Stimulated activated CD8-positive, alpha-beta memory T cell treated with anti-CD3 and anti-CD28 coated beads, Interleukin-15, amount 100 ng/mL, for 24 hours (primary cell): ENCODE results near the gene EMID1.

Experiments used
- DNase-seq: peaks from one replicate; pipeline ENCODE4 v3.0.0-alpha.2; 2020; ENCODE audit warnings: low read depth

The EMID1 gene

GRCh38 chr22:29205594-29206371 lies at the start of gene EMID1:
EMID1 (plus strand) TSS chr22:29205896; CDS start chr22:29206039, 143 bp downstream.
- DNase-seq = no peak

DNA sequence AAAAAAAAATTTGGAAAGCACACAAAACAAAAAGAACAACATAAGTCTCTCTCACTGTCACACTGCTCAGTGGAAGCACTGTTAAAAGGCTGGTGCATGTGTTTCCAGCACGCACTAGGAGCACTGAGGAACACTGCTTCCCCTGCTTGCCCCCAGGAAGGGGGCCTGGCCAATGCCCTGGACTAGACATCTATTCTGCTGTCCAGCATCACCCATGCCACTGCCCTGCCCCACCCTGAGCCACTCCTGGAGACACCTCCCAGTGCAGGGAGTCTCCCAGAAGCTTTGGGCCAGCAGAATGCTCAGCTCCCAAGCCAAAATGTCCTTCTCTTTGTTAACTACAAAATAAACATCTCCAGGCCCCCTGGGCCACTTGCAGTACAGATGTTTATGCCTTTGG lies 49.7 kb upstream of the EMID1 start:
- DNase-seq = no peak

DNA sequence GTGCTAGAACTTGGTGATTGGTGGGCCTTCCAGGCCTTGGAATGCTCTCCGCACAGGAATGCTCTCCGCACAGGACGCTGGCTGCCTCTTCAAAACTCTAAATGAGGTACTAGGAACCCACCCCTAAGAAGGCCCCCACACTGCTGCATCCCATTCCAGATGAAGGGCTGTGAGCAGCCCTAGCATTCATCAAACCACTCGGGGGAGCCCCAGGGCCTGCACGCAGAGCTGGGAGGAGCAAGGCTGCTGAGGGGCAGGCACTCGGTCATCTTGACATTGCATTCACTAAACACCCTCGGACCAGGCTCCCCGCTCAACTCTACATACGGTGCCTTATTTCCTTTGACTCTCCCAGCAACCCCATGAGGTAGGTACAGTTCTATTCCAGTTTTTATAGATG lies 49.2 kb upstream of the EMID1 start:
- no peak for DNase-seq

DNA sequence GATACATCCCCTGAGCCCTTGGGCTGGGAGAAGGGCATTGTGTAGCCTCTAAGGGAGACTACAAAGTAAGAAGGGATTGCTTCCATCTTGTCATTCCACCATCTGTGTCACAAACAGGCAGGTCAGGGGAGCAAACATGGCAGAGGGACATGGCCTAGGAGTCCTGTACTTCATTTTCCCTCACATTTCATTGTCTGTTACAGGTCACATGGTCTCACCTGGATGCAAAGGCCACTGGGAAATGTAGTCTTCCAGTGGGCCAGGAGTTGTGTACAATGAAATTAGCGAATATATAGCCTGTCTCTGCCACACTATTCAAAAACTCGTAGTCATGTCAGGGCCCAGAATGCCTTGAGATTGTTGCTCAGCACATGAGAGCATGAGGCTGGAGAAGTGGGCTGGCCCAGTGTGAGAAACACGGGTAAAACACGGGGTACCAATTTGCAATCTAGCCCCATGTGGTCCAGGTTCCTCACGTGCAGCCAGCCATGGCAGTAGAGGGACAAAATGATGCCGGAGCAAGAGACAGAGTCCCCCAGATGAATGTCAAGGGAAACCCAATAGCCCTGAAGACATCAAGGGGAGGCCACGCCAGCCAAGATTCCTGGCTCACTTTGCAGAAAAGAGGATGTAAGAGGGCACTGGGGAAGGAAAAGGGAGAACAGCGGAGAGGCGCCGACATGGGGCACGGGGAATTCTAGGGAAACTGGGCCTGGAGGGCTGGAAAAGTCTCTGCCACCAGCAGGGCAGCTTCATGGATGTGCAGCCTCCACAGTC lies 47.7 kb upstream of the EMID1 start:
- no peak for DNase-seq

DNA sequence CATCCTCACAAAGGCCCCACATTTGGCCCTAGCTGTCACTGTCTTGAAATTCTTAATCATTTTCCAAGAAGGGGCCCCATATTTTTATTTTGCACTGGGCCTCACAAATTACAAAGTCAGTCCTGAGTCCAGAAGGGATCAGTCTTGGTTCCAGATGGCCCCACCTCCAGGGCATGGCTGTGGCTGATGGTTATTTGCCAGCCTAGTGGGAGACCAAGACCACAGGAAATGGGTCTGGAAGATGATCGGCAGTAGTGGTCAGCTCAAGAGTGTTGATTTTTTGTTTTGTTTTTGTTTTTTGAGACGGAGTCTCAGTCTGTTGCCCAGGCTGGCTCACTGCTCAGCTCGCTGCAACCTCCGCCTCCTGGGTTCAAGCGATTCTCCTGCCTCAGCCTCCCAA lies 47.1 kb upstream of the EMID1 start:
- no peak for DNase-seq

DNA sequence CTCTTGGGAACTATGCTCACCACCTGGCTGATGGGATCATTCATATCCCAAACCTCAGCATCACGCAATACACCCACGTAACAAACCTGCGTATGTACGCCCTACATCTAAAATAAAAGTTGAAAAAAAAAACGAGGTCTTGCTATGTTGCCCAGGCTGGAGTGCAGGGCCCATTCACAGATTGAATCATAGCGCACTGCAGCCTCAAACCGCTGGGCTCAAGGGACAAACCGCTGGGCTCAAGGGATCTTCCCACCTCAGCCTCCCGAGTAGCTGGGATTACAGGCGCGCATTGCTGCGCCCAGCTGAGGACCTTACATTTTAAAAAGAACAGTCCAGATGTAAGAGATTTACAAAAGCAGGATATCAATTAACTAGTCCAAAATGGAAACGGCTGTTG lies 41.9 kb upstream of the EMID1 start:
- DNase-seq = no peak

- DNase-seq = no peak
These were observed 40.2 kb upstream of the EMID1 start for GRCh38 chr22:29165321-29166060.

- no peak for DNase-seq
These were observed 39.5 kb upstream of the EMID1 start for GRCh38 chr22:29166180-29166579.

DNA sequence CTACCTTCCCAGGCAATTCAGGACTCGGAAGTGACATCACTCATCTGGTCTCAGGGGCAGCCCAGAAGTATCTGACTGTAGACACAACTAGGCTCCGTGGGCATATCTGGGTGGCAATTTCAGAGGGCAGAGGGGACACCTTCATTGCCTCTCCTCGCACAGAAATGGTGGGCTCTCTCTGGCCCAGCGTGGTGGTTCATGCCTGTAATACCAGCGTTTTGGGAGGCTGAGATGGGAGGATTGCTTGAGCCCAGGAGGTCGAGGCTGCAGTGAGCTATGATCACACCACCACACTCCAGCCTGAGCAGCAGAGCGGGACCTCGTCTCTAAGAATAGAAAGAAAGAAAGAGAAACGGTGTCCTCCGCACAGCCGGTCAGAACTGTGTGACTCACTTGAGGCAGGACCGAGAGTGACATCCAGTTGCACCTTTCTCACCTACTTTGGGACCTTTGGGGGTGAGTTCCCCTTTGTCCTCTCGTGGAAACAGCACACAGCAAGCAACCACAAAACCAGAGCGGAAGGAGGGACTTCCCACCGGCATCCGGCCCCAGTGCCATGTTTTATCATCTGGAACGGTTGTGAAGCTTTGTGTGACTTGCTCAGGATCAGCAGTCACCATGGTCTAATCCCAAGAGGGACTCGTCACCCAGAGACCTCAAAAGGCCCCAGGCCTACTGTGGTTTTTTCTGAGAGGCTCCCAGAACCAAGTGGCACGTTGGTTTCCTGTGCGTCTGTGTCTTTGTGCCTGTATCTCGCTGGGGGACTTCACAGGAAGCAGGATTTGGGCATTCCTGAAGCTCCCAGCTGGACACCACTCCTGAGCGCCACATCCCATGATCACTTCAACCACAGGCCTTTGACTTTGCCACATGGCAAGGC lies 38.4 kb upstream of the EMID1 start:
- DNase-seq = no peak

DNA sequence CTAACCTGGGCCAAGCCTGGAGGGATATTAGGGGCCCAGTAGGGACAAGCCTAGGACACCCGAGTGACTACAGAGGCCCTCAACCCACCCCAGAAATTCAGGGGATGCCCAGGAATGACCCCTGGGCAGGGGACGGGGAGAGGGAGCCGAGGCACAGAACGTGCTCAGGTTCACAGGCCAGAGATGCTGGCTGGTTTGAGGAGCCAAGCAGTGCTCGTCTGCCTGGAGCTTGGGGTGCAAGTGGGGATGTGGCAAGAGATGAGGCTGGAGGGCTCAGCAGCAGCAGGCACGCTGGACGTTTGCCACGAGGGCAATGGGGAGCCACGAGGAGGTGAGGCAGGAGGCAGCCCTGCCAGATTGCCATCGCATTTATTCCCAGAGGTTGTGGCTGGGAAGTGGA lies 34.0 kb upstream of the EMID1 start:
- DNase-seq = no peak

GRCh38 chr22:29172216-29172615 lies 33.5 kb upstream of the EMID1 start:
- DNase-seq = no peak

DNA sequence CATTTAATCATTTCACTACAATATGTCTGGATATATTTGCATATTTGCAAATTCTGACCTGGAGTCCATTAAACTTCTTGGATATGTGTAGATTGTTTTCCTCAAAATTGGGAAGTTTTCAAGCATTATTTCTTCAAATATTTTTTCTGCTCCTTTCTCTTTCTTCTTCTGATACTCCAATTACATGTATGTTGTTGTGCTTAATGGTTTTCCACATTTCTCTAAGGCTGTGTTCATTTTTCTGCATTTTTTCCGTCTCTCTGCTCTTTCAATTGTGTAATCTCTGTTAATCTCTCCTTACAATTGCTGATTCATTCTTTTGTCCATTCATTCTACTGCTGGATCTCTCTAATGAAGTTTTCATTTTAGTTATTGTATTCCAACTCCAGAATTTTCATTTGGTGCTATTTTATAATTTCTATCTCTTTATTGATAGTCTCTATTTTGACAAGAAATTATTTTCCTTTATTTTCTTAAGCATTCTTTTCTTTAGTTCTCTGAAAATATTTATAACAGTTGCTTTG lies 30.3 kb upstream of the EMID1 start:
- DNase-seq = no peak

DNA sequence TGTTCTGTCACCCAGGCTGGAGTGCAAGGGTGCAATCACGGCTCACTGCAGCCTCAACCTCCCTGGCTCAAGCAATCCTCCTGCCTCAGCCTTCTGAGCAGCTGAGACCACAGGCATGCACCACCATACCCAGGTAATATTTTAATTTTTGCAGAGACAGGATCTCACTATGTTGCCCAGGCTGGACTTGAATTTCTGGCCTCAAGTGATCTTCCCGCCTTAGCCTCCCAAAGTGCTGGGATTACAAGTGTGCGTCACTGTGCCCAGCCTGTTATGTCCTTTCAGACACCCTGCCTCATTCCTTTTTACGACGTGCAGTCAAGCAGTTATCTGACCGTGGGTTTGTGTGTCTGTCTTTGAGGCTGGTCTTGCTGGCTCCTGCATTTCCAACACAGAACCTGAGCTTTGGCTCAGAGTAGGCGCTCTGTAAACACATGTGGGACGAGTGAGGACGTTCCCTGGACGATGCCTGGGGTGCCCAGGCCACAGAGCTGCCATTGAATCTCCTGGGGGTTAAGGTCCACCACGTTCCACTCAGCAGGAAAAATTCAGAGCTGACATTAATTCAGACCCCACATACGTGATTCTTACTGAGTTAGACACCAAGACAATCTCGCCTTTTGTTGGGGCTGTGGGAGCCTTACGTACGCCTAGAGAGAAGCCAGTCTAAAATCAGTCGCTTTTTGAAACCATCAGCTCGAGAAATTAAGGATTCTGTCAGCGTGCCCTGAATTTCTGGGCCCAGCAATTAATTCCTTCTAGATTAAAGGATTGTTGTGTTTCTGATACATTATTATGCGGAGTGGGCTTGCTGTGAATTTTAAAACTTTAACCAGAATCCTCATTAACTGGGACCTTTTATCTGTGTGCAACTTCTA lies 21.5 kb upstream of the EMID1 start:
- no peak for DNase-seq

DNA sequence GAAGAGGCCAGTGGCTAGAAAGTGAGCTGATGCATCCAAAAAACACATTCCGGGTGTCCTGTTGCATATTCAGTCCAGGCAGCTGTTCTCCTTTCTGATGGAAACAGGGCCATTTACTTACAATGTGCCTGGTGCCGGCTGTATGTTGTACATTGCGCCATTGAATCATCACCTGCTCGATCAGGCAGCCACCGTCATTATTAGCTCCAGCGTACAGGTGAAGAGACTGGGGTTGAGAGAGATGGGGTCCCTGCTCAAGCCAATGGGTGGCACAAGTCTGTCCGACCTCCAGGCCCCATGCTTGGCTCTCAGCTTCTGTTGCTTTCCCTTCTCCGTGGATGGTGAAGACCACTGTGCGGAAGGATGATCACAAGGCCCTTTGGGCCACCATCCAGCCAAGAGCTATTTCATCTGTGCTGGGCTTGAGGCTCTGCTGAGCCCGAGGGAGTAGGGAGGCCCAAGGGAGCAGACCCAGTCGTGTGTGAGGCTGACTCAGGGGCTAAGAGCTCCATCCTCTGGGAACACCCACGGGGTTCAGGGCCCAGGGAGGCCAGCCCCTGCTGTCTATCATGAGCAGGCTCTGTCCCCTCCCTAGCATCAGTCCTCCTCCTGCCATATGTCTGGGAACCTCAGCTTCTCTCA lies 20.7 kb upstream of the EMID1 start:
- no peak for DNase-seq

GRCh38 chr22:29186302-29186701 lies 19.4 kb upstream of the EMID1 start:
- no peak for DNase-seq

GRCh38 chr22:29187831-29188230 lies 17.9 kb upstream of the EMID1 start:
- DNase-seq = no peak

GRCh38 chr22:29190051-29190450 lies 15.6 kb upstream of the EMID1 start:
- no peak for DNase-seq

- DNase-seq = no peak
These were observed 14.8 kb upstream of the EMID1 start for GRCh38 chr22:29190918-29191317.

GRCh38 chr22:29193021-29193420 lies 12.7 kb upstream of the EMID1 start:
- DNase-seq = no peak

DNA sequence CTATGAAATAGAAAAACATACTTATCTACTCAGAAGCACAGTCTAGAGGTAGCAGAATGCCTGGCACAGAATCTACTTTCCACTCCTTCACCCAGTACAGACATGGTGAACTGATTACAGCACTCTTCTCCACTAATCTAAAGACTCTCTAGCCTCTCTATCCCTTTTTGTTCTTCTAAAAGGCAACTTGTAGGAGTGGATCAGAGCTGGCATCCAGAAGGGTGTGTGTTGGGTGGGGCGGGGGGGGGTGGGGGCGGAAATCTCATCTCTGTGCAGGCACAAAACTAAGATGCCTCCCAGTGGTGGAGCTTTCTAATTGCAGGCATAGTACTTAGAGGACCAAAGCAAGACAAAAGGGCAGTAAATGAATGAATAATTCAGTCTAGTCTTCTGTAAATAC lies 11.5 kb upstream of the EMID1 start:
- DNase-seq = no peak
